ENCODE results near the gene SLC37A1.

SLC37A1 gene

GRCh38 chr21:42507418-42507817 is 6.2 kb upstream of the SLC37A1 start:
- no peak for DNase-seq

GRCh38 chr21:42508371-42508770 is 5.3 kb upstream of the SLC37A1 start:
- DNase-seq = no peak

- DNase-seq = no peak
These were observed 4.4 kb upstream of the SLC37A1 start for GRCh38 chr21:42509244-42509643.

GRCh38 chr21:42512346-42513034 is 1.2 kb upstream of the SLC37A1 start:
- DNase-seq = no peak

GRCh38 chr21:42513985-42514882 is 582 bp downstream of the SLC37A1 start:
- peak; percentile 59 to 80 (median 74) for DNase-seq

GRCh38 chr21:42514883-42515228 is 1.2 kb downstream of the SLC37A1 start:
- no peak for DNase-seq

GRCh38 chr21:42515708-42516502 is 2.3 kb downstream of the SLC37A1 start:
- no peak for DNase-seq

- DNase-seq = no peak
These were observed 4.6 kb downstream of the SLC37A1 start for GRCh38 chr21:42518215-42518614.

- DNase-seq = no peak
These were observed 5.0 kb downstream of the SLC37A1 start for GRCh38 chr21:42518626-42519025.

- DNase-seq = no peak
These were observed 7.1 kb downstream of the SLC37A1 start for GRCh38 chr21:42520628-42521253.

- no peak for DNase-seq
These were observed 7.7 kb downstream of the SLC37A1 start for GRCh38 chr21:42521384-42521783.

- DNase-seq = no peak
These were observed 8.2 kb downstream of the SLC37A1 start for GRCh38 chr21:42521805-42522204.

- DNase-seq = no peak
These were observed 8.6 kb downstream of the SLC37A1 start for GRCh38 chr21:42522271-42522670.

GRCh38 chr21:42522771-42523170 is 9.1 kb downstream of the SLC37A1 start:
- no peak for DNase-seq

GRCh38 chr21:42523211-42523610 is 9.6 kb downstream of the SLC37A1 start:
- DNase-seq = no peak

GRCh38 chr21:42523941-42524340 is 10.3 kb downstream of the SLC37A1 start:
- no peak for DNase-seq

- peak in 3 of 4 experiments; percentile 19 to 49 (median 25) for DNase-seq
These were observed 10.8 kb downstream of the SLC37A1 start for GRCh38 chr21:42524341-42525028.

- no peak for DNase-seq
These were observed 11.5 kb downstream of the SLC37A1 start for GRCh38 chr21:42525029-42525581.

GRCh38 chr21:42525676-42526378 is 12.2 kb downstream of the SLC37A1 start:
- no peak for DNase-seq

GRCh38 chr21:42526379-42526727 is 12.7 kb downstream of the SLC37A1 start:
- DNase-seq = peak in 1 of 4 experiments; percentile 9

GRCh38 chr21:42527127-42527488 is 13.5 kb downstream of the SLC37A1 start:
- no peak for DNase-seq
